ENCODE results near the gene SPTBN2.

Gene SPTBN2

DNA sequence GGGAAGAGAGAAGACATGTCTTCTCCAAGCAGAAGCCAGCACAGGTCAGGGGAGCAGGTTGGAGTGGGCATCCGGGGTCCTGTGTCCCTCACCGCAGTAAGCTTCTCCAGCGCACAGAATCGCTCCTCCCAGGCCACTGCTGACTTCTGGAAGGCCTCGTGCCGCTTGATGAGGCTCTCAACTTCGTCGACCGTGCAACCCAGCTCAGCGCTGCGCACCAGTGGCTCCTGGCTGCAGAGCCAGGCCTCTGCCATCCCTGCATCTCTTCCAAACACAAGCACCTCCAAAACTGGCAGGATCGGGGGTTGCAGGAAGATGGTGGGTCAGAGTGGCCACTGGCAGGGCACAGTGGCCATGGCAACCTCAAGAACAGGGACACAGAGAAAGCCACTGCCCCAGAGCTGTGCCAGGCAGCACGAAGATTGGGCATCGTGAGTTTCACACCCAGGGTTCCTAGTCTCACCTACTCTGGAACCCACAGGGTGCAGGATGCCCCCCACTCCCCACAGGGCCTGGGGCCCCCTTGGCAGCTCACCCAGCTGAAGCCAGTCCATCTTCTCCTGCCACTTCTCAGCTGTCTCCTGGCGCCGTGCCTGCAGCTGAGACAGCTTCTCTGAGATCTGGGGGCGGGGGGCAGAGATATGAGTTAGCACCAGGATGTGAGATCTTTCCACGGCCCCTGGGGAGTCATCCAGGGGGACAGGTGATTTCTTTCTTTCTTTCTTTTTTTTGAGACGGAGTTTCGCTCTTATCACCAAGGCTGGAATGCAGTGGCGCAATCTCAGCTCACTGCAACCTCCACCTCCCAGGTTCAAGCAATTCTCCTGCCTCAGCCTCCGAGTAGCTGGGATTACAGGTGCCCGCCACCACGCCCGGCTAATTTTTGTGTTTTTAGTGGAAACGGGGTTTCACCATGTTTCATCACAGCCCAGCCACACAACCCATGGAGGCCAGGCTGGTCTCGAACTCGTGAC lies 40.2 kb downstream of the SPTBN2 start:
- TF ChIP-seq, protein P1, sequence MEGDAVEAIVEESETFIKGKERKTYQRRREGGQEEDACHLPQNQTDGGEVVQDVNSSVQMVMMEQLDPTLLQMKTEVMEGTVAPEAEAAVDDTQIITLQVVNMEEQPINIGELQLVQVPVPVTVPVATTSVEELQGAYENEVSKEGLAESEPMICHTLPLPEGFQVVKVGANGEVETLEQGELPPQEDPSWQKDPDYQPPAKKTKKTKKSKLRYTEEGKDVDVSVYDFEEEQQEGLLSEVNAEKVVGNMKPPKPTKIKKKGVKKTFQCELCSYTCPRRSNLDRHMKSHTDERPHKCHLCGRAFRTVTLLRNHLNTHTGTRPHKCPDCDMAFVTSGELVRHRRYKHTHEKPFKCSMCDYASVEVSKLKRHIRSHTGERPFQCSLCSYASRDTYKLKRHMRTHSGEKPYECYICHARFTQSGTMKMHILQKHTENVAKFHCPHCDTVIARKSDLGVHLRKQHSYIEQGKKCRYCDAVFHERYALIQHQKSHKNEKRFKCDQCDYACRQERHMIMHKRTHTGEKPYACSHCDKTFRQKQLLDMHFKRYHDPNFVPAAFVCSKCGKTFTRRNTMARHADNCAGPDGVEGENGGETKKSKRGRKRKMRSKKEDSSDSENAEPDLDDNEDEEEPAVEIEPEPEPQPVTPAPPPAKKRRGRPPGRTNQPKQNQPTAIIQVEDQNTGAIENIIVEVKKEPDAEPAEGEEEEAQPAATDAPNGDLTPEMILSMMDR (IDR thresholded peaks at IDR 0.05; ENCODE audit: borderline replicate concordance, insufficient read depth, low read depth, low read length), result no peak
- H3K4me3 ChIP-seq (ENCODE audit: low read depth, low read length), result no peak overlapping the region

DNA sequence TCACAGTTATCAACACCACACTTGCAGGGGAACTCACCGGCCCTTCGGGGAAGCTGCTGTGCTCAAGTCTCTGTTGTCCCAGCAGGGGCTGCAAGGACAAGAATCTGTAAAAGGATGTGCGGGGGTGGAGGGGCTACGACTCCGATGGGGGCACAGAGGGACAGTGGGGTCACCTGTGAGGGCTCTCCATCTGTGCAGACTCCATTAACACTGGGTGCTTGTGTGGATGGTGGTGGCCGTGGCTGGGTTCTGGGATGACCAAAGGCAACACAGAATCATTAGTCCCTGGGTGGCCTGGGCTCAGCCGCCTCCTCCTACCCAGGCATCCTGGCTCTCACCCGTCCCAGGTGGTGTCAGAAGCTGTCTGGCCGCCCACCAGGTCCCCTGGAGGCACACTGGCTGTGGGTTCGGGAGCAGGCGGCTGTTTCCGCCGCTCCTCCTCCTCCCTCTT lies 41.2 kb downstream of the SPTBN2 start:
- TF ChIP-seq, protein P1 (IDR thresholded peaks at IDR 0.05; ENCODE audit: borderline replicate concordance, insufficient read depth, low read depth, low read length), result no peak
- no peak overlapping the region for H3K4me3 ChIP-seq (ENCODE audit: low read depth, low read length)

DNA sequence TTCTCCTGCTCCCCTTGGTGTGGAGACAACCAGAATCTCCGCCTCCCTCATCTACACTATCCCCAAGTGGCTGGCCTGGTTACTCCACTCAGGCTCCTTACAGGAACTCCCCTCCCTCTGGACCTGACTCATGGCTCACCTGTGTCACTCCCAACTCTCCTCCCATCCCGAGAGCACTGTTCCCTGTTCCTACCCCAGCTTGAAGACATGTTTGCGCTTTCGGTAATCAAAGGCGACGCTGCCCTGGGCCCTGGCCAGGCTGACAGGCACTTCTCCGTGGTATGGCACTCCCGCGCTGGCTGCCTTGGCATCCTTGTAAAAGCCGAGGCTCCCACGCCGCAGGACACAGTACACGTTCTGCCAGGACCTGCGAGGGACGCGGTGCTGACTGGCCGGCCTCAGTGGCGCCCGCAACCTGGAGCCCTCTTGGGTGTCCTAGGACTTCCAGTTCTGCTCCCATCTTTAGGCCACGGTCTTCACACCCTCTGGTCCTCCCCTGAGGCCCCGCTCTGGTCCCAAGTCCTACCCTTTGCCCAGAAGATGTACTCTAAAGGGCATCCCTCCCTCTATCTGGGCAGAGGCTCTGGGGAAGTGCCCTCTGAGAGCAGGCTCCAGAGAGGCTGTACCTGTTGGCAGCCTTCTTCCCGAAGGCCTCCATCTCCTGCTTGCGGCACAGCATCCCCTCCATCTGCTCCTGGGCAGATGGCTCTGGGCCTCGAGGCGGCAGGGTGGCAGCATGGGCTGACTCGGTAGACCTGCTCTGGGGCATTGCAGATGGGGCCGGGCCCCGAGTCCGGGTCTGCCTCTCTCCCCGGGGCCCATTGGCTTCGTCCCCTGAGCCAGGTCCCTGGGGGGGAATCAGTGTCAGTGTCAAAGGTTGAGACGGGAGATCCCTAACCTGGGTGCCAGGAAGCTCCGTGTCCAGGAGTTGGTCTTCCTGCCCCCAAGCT lies 41.9 kb downstream of the SPTBN2 start:
- TF ChIP-seq, protein P1 (IDR thresholded peaks at IDR 0.05; ENCODE audit: borderline replicate concordance, insufficient read depth, low read depth, low read length), result no peak
- no peak overlapping the region for H3K4me3 ChIP-seq (ENCODE audit: low read depth, low read length)

DNA sequence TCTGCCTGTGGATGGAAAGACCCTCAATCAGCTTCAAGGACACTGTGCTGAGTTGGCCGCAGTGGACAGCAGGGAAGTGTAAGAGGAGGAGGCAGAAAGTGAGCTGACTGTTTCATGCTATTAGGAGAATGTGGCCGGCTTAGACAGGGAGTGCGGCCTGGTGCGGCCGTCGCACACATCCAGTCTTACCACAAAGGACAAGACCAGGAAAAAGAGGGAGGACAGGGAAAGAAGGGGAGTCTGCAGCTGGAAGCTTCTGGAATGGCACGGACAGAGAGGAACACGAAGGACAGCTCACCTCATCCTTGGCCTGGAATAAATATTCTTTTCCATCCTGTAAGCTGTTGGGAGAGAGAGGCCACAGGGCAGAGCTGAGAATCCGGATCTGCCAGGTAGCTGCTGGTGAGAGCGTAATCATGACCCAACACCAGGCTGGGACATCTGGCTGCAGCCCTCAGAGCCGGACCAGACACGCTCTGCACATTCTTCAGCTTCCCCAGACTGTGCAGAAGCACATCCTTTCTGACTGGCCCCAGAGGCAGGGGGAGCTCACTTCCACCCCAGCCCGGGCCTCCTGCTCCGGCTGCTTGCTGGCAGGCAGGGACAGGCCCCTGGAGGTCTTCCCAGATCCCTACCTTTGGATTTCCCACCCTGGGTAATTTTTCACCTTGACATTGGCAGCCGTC lies 42.8 kb downstream of the SPTBN2 start:
- TF ChIP-seq, protein P1 (IDR thresholded peaks at IDR 0.05; ENCODE audit: borderline replicate concordance, insufficient read depth, low read depth, low read length), result no peak
- no peak overlapping the region for H3K4me3 ChIP-seq (ENCODE audit: low read depth, low read length)

DNA sequence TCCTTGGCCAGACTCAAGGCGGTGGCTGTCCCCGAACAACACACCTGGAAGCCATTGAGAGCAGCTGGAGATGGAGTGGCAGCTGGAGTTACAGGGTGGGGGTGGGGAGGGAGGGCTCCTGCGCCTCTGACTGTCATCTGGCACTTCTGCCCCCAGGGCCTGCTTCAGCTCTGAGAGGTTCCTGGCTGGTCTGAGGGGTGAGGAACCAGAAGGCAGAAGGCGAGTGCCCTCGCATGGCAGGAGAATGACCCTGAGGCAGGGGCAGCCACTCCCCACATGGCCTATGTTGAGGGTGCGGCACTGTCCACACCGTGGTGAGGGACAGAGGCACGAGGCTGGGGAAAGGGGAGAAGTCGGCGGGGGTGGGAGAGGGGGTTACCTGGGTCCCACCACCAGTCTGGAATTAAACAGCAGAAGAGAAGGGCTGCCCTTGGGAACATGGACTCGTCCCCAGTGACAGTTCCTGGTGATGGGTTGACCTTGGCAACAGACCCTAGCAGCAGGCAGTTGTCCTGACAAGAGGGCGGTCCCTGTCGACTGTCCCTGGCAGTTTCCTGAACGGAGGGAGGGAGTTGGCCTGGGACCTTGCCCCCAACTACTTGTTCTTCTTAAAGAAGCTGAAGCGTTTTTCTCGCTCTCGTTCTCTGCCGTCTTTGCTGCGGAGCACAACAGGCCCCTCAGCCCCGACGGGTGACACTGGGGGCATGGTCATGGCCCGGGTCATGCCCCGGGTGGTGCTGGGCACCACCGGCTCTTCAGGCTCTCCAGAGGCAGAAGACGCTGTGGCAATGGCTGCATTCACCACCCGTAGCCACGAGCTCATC lies 43.5 kb downstream of the SPTBN2 start:
- TF ChIP-seq, protein P1 (IDR thresholded peaks at IDR 0.05; ENCODE audit: borderline replicate concordance, insufficient read depth, low read depth, low read length), result no peak
- H3K4me3 ChIP-seq (ENCODE audit: low read depth, low read length), result no peak overlapping the region

DNA sequence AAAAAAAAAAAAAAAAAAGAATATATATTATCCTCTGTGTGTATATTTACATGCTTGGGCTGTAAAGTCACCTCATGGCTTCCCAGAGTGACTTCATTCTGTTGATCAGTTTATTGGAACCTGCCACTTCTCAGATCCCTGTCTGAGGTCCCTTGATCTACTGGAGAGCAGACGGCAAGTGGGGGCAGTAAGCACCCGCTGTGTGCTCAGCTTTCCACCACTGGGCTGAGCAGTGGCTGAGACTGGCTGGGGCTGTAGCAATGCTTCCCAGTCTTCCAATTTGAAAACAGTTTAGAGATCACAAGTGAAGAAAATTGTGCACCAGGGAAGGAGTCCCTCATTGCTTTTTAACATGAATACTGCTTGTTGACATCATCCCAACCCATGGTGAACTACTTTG lies 44.4 kb downstream of the SPTBN2 start:
- TF ChIP-seq, protein P1 (IDR thresholded peaks at IDR 0.05; ENCODE audit: borderline replicate concordance, insufficient read depth, low read depth, low read length), result no peak
- no peak overlapping the region for H3K4me3 ChIP-seq (ENCODE audit: low read depth, low read length)

All from GM12875 (cell line).